GM03348 (cell line): ENCODE measurements around the gene CDK2.

Experiments
- DNase-seq: peaks from one replicate; pipeline ENCODE4 v3.0.0; 2012; ENCODE audit warnings: low spot score

CDK2 gene

GRCh38 chr12:55938826-55939501 is 27.7 kb upstream of the CDK2 start:
- no peak for DNase-seq

GRCh38 chr12:55940065-55940732 is 26.4 kb upstream of the CDK2 start:
- DNase-seq: peak; percentile 93

GRCh38 chr12:55942055-55942454 is 24.6 kb upstream of the CDK2 start:
- DNase-seq: no peak

GRCh38 chr12:55942577-55943136 is 24.0 kb upstream of the CDK2 start:
- DNase-seq: no peak

- DNase-seq: no peak
These were observed 20.1 kb upstream of the CDK2 start for GRCh38 chr12:55946553-55946952.

GRCh38 chr12:55955344-55955743 is 11.3 kb upstream of the CDK2 start:
- DNase-seq: no peak

- peak; percentile 42 for DNase-seq
These were observed 10.7 kb upstream of the CDK2 start for GRCh38 chr12:55955800-55956508.

- DNase-seq: no peak
These were observed 9.3 kb upstream of the CDK2 start for GRCh38 chr12:55957106-55957859.

- no peak for DNase-seq
These were observed 2.9 kb upstream of the CDK2 start for GRCh38 chr12:55963760-55964159.

GRCh38 chr12:55965240-55965639 is 1.4 kb upstream of the CDK2 start:
- no peak for DNase-seq

GRCh38 chr12:55965941-55966407 is 656 bp upstream of the CDK2 start, which contains the start of gene PMEL:
TSS of gene PMEL (minus strand) at chr12:55966042. CDS start at chr12:55966011, 31 bp downstream.
- DNase-seq: peak; percentile 17

GRCh38 chr12:55969356-55969755 is 2.7 kb downstream of the CDK2 start:
- DNase-seq: no peak

GRCh38 chr12:55970775-55971174 is 4.1 kb downstream of the CDK2 start:
- DNase-seq: no peak

GRCh38 chr12:55972042-55972441 is 5.4 kb downstream of the CDK2 start:
- peak; percentile 55 for DNase-seq

GRCh38 chr12:55972456-55972855 is 5.8 kb downstream of the CDK2 start:
- no peak for DNase-seq

- no peak for DNase-seq
These were observed 6.4 kb downstream of the CDK2 start for GRCh38 chr12:55972911-55973598.

- peak; percentile 96 for DNase-seq
These were observed 7.1 kb downstream of the CDK2 start, which contains the start of gene RAB5B for GRCh38 chr12:55973599-55974307. TSS of gene RAB5B (plus strand) at chr12:55974078. CDS start at chr12:55986961, 12,883 bp downstream.

GRCh38 chr12:55974308-55974730 is 7.7 kb downstream of the CDK2 start:
- peak; percentile 68 for DNase-seq

- no peak for DNase-seq
These were observed 11.8 kb downstream of the CDK2 start for GRCh38 chr12:55978393-55978792.

GRCh38 chr12:55979069-55979468 is 12.4 kb downstream of the CDK2 start:
- no peak for DNase-seq
